CD4-positive, CD25-positive, alpha-beta regulatory T cell (primary cell): Measurements from ENCODE around the gene CNNM2. TPM values are rescaled to one million over a fixed set of nuclear protein-coding genes. Genes with fewer than 3 reads are reported as not detected.
"Not testable (repeated sequence)": the region's sequence is repeated elsewhere in the genome, so short reads cannot be mapped to it uniquely, and the experiment has no call there.

ENCODE experiments used
- ATAC-seq, 2 donors: fragments of 150-1000 bp; cut with Tn5 transposase; one replicate each; pipeline ENCODE4 v1.10.0; 2021; ENCODE audit warnings: low read depth in 2 of 2, moderate number of reproducible peaks in 2 of 2, moderate library complexity in 1 of 2
- DNase-seq, 3 donors: peaks; one replicate each; pipeline versions ENCODE4 v3.0.0 to v3.0.0-alpha.2; 2012 to 2022; ENCODE audit warnings: mixed read lengths in 1 of 3
- H3K27ac ChIP-seq: one replicate; pipeline ENCODE4 v1.7.0; 2013; ENCODE audit warnings: mild to moderate bottlenecking, low read length; ENCODE audit not compliant: insufficient read depth, poor library complexity, severe bottlenecking
- H3K27me3 ChIP-seq: one replicate; pipeline ENCODE4 v1.7.0; 2013; ENCODE audit warnings: low read length; ENCODE audit not compliant: control insufficient read depth, insufficient read depth
- H3K36me3 ChIP-seq: one replicate; pipeline ENCODE4 v1.7.0; 2013; ENCODE audit warnings: mild to moderate bottlenecking, low read length, moderate library complexity; ENCODE audit not compliant: control insufficient read depth, insufficient read depth
- H3K4me1 ChIP-seq: 2 replicates; pipeline ENCODE4 v1.7.0; 2013; ENCODE audit warnings: mild to moderate bottlenecking, low read length; ENCODE audit not compliant: insufficient read depth, control insufficient read depth, poor library complexity, severe bottlenecking
- H3K4me3 ChIP-seq: one replicate; pipeline ENCODE4 v1.7.0; 2013; ENCODE audit warnings: low read depth, mild to moderate bottlenecking, low read length, moderate library complexity
- H3K9me3 ChIP-seq, 2 experiments: 1 replicate in 1 of 2; 2 replicates in 1 of 2; pipeline ENCODE4 v1.7.0; 2013; ENCODE audit warnings: low read length in 2 of 2, mild to moderate bottlenecking in 1 of 2, moderate library complexity in 1 of 2; ENCODE audit not compliant: control insufficient read depth in 2 of 2
- H3K27ac Mint-ChIP-seq, 3 donors: one replicate each; pipeline ENCODE4 v1.8.0; 2020 to 2022; ENCODE audit warnings: mild to moderate bottlenecking in 3 of 3, mixed read lengths in 3 of 3, moderate library complexity in 2 of 3
- H3K27me3 Mint-ChIP-seq: one replicate; pipeline ENCODE4 v1.8.0; 2022; ENCODE audit warnings: mild to moderate bottlenecking, mixed read lengths
- H3K36me3 Mint-ChIP-seq: one replicate; pipeline ENCODE4 v1.8.0; 2020; ENCODE audit warnings: mixed read lengths
- H3K4me1 Mint-ChIP-seq, 4 donors: one replicate each; pipeline ENCODE4 v1.8.0; 2020 to 2022; ENCODE audit warnings: mixed read lengths in 4 of 4, mild to moderate bottlenecking in 1 of 4
- H3K4me3 Mint-ChIP-seq, 4 donors: one replicate each; pipeline ENCODE4 v1.8.0; 2020 to 2022; ENCODE audit warnings: mild to moderate bottlenecking in 4 of 4, mixed read lengths in 4 of 4, moderate library complexity in 3 of 4
- H3K9me3 Mint-ChIP-seq, 7 donors: one replicate each; pipeline ENCODE4 v1.8.0; 2020 to 2022; ENCODE audit warnings: mixed read lengths in 7 of 7, mild to moderate bottlenecking in 3 of 7, moderate library complexity in 2 of 7
- polyA plus RNA-seq, 4 donors: library from polyadenylated mRNA; unstranded; fragments of 300-500 nt; fragmentation: Illumina TruSeq; gene quantifications; one replicate each; pipeline ENCODE4 v1.2.3, GENCODE V29; 2021
- total RNA-seq: library from RNA; stranded (reverse); gene quantifications from one replicate; pipeline ENCODE4 v1.2.3, GENCODE V29; 2022

Gene CNNM2
- total and polyA plus RNA-seq, 5 donors from 2014 or later: 3.5 to 13.3 (median 6.3) TPM

- H3K4me1 Mint-ChIP-seq: peaks cover 0 to 4% (median 0%) of the 10 kb centered on the region in 4 donors
- H3K4me3 Mint-ChIP-seq: no peak overlapping the region
- no peaks in the 10 kb centered on the region for H3K9me3 Mint-ChIP-seq
Observed at GRCh38 chr10:103060575-103060974, 142.5 kb downstream of the CNNM2 start.

DNA sequence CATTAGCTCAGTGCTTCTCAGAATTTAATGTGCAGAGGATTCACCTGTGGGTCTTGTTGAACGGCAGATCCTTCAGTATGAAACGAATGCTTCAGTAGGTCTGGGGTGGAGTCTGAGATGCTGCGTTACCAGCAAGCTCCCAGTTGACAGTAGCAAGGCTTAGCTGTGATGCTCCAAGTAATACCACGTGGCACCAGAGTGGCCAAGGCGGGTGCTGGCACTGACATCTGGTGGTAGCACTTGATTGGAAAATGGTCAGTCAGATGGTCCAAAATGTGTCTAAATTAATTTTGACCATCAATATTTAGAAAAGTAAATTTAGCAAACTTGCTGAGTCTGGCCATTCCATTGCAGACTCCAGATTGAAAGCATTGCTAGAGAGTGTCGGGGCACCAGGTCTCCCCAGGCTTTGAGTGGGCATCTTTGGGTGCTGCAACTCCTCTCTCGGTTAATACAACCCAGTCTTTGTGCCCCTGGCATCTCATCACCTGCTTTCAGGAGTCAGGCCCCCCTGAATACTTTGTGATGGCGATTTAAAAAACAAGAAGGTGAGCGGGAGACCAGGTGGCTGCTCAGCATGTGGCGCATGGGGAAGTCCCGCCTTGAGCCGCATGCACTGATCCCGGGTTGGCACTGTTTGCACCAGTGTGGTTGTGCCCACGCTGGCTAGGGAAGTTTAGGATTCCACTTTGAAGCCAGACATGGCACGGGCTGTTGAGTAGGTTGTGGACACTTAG is 144.9 kb downstream of the CNNM2 start:
- no peak overlapping the region for H3K27ac Mint-ChIP-seq

More at GRCh38 chr10:103060575-103060974, 142.5 kb downstream of the CNNM2 start:
- Mint-ChIP-seq H3K27me3 (no peaks in the 10 kb centered on the region), H3K27ac (no peak overlapping the region), H3K36me3 (peaks cover 15% of the 10 kb centered on the region)
- DNase-seq (no peak), ATAC-seq (no peak)
- Histone ChIP-seq H3K9me3 (no peaks in the 10 kb centered on the region), H3K27ac (no peak overlapping the region), H3K27me3 (no peaks in the 10 kb centered on the region), H3K4me1 (no peaks in the 10 kb centered on the region), H3K4me3 (no peak overlapping the region), H3K36me3 (no peaks in the 10 kb centered on the region)

DNA sequence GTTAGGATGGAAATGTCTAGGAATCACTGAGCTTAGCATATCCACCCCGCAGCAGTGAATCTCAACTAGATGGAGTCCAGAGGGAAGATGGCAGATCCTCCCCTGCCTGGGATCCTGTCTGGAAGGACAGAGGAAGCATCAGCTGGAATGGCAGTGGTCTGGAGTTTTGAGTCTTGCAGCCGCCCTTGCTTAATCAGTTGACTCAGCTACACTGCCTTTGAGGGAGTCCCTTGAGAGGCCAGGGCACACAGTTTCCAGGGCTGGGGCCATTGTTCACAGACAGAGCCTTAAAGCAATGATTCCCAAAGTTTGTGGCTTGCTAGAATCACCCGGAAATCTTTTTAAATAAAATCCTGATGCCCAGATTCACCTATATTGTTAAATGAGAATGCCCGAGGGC is 146.9 kb downstream of the CNNM2 start:
- no peak overlapping the region for H3K4me3 ChIP-seq
- peaks cover 6 to 14% (median 9%) of the 10 kb centered on the region in 4 donors for H3K4me1 Mint-ChIP-seq
- no peak for DNase-seq
- H3K9me3 Mint-ChIP-seq: no peaks in the 10 kb centered on the region
- H3K9me3 ChIP-seq: no peaks in the 10 kb centered on the region
- H3K27ac ChIP-seq: no peak overlapping the region
- no peaks in the 10 kb centered on the region for H3K27me3 ChIP-seq
- H3K4me3 Mint-ChIP-seq: no peak overlapping the region
- H3K27me3 Mint-ChIP-seq: no peaks in the 10 kb centered on the region
- ATAC-seq: no peak
- no peaks in the 10 kb centered on the region for H3K36me3 ChIP-seq
- peaks cover 7% of the 10 kb centered on the region for H3K4me1 ChIP-seq
- no peak overlapping the region for H3K27ac Mint-ChIP-seq
- H3K36me3 Mint-ChIP-seq: peaks cover 25% of the 10 kb centered on the region

More for the DNA sequence above, 144.9 kb downstream of the CNNM2 start:
- peaks cover 16% of the 10 kb centered on the region for H3K36me3 Mint-ChIP-seq
- ATAC-seq (no peak), DNase-seq (no peak)
- no peaks in the 10 kb centered on the region for H3K36me3 ChIP-seq
- no peaks in the 10 kb centered on the region for H3K9me3 Mint-ChIP-seq
- H3K27me3 ChIP-seq: no peaks in the 10 kb centered on the region
- H3K27ac ChIP-seq: no peak overlapping the region
- no peaks in the 10 kb centered on the region for H3K4me1 ChIP-seq
- H3K27me3 Mint-ChIP-seq: no peaks in the 10 kb centered on the region
- no peak overlapping the region for H3K4me3 ChIP-seq
- H3K4me3 Mint-ChIP-seq: no peak overlapping the region
- H3K9me3 ChIP-seq: no peaks in the 10 kb centered on the region
- peaks cover 0 to 4% (median 0%) of the 10 kb centered on the region in 4 donors for H3K4me1 Mint-ChIP-seq

DNA sequence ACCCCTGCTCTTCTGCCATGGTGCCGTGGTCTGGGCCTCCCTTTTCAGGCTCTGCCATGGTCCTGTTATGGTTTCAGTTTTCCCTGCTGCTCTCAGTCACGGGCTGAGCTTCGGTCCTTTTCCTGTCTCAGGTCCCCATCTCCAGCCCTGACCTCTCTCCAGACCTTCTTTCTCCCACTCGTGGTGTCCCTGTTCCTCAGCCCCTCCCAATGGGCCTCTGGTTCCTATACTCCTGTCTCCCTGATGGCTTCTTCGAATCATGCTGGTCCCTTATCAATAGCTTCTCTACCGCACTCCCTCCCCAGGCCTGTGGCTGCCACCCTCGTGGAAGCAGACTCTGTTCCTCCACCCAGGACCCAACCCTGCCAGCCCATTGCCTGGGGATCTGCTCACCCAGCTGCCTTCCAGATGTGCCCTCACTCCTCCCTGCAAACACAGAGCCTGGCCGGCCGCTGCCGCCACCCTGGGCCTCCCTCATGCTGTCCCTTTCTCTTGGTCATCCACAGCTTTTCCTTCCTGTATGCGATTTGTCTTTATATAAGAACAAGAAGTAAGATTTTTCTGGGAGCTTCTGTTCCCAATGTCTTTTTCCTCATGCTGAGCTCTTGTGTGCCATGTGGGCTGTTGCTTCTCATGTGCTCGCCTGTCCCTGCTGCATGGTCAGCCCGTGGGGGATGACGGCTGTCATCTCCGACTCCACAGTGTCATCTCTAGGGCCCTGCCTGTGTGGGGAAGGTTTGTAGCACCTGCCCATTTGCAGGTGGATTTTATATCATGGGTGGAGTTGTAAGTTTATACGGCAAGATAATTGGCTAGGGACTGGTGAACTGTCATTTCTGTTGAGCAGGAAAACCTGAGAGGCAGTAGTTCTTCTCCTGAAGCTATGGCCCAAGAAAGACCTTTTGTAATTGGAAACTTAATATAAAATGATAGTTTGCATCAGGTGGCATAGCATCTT is 148.3 kb downstream of the CNNM2 start:
- Mint-ChIP-seq H3K4me3 (no peak overlapping the region), H3K27me3 (no peaks in the 10 kb centered on the region), H3K27ac (peak overlapping the region in 1 of 3 donors; percentile 0), H3K36me3 (peaks cover 25% of the 10 kb centered on the region), H3K4me1 (peaks cover 11 to 23% (median 18%) of the 10 kb centered on the region in 4 donors), H3K9me3 (no peaks in the 10 kb centered on the region)
- H3K9me3 ChIP-seq: no peaks in the 10 kb centered on the region
- no peaks in the 10 kb centered on the region for H3K36me3 ChIP-seq
- ATAC-seq (no peak), DNase-seq (no peak)
- H3K4me1 ChIP-seq: peaks cover 15% of the 10 kb centered on the region
- H3K27ac ChIP-seq: no peak overlapping the region
- H3K4me3 ChIP-seq: no peak overlapping the region
- H3K27me3 ChIP-seq: no peaks in the 10 kb centered on the region

- peaks cover 13 to 23% (median 17%) of the 10 kb centered on the region in 4 donors for H3K4me1 Mint-ChIP-seq
Observed at GRCh38 chr10:103067099-103067477, 149.0 kb downstream of the CNNM2 start.

GRCh38 chr10:103067484-103067883 is 149.4 kb downstream of the CNNM2 start:
- Mint-ChIP-seq H3K4me3 (no peak overlapping the region), H3K27me3 (no peaks in the 10 kb centered on the region), H3K9me3 (no peaks in the 10 kb centered on the region), H3K4me1 (peaks cover 13 to 23% (median 17%) of the 10 kb centered on the region in 4 donors), H3K36me3 (peaks cover 25% of the 10 kb centered on the region), H3K27ac (peak overlapping the region in 1 of 3 donors; percentile 4)
- Histone ChIP-seq H3K4me1 (peaks cover 15% of the 10 kb centered on the region), H3K27ac (no peak overlapping the region), H3K27me3 (no peaks in the 10 kb centered on the region), H3K9me3 (no peaks in the 10 kb centered on the region), H3K36me3 (no peaks in the 10 kb centered on the region), H3K4me3 (no peak overlapping the region)
- ATAC-seq: no peak
- no peak for DNase-seq

More at GRCh38 chr10:103067099-103067477, 149.0 kb downstream of the CNNM2 start:
- DNase-seq, ATAC-seq, H3K27me3 ChIP-seq, H3K36me3 ChIP-seq, H3K27ac Mint-ChIP-seq, H3K4me3 ChIP-seq, H3K4me3 Mint-ChIP-seq, H3K27me3 Mint-ChIP-seq, H3K27ac ChIP-seq, H3K9me3 Mint-ChIP-seq, H3K9me3 ChIP-seq: not testable (repeated sequence)
- H3K4me1 ChIP-seq: peaks cover 15% of the 10 kb centered on the region
- H3K36me3 Mint-ChIP-seq: peaks cover 25% of the 10 kb centered on the region

GRCh38 chr10:103067956-103068355 is 149.9 kb downstream of the CNNM2 start:
- no peak for DNase-seq
- H3K27ac Mint-ChIP-seq: peak overlapping the region in 1 of 3 donors; percentile 9
- Histone ChIP-seq H3K4me3 (no peak overlapping the region), H3K4me1 (peaks cover 15% of the 10 kb centered on the region), H3K27me3 (no peaks in the 10 kb centered on the region), H3K36me3 (no peaks in the 10 kb centered on the region), H3K9me3 (no peaks in the 10 kb centered on the region), H3K27ac (no peak overlapping the region)
- H3K9me3 Mint-ChIP-seq: no peaks in the 10 kb centered on the region
- ATAC-seq: no peak
- H3K4me3 Mint-ChIP-seq: no peak overlapping the region
- peaks cover 25% of the 10 kb centered on the region for H3K36me3 Mint-ChIP-seq
- H3K27me3 Mint-ChIP-seq: no peaks in the 10 kb centered on the region
- H3K4me1 Mint-ChIP-seq: peaks cover 13 to 23% (median 17%) of the 10 kb centered on the region in 4 donors
